ENCODE data around the gene SH3PXD2A.
A peak's percentile ranks its signal among the peaks of the same experiment; 100 is the strongest.

SH3PXD2A gene

GRCh38 chr10:103550229-103550628, 305.1 kb downstream of the SH3PXD2A start:
- Histone ChIP-seq H3K36me3 (no peaks in the 10 kb centered on the region), H3K27ac (no peak overlapping the region), H3K27me3 (no peaks in the 10 kb centered on the region), H3K4me3 (no peak overlapping the region), H3K4me1 (peaks cover 0 to 6% (median 2%) of the 10 kb centered on the region in 4 donors), H3K9me3 (no peaks in the 10 kb centered on the region)
- TF ChIP-seq, protein P1, sequence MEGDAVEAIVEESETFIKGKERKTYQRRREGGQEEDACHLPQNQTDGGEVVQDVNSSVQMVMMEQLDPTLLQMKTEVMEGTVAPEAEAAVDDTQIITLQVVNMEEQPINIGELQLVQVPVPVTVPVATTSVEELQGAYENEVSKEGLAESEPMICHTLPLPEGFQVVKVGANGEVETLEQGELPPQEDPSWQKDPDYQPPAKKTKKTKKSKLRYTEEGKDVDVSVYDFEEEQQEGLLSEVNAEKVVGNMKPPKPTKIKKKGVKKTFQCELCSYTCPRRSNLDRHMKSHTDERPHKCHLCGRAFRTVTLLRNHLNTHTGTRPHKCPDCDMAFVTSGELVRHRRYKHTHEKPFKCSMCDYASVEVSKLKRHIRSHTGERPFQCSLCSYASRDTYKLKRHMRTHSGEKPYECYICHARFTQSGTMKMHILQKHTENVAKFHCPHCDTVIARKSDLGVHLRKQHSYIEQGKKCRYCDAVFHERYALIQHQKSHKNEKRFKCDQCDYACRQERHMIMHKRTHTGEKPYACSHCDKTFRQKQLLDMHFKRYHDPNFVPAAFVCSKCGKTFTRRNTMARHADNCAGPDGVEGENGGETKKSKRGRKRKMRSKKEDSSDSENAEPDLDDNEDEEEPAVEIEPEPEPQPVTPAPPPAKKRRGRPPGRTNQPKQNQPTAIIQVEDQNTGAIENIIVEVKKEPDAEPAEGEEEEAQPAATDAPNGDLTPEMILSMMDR (IDR thresholded peaks at IDR 0.05) = no peak
- no peak for DNase-seq
- intact Hi-C loops (cut with DNase I; ENCODE audit: low total_unique reads) = no loop called here

- DNase-seq = no peak
- no peak overlapping the region for H3K4me3 ChIP-seq
- no peaks in the 10 kb centered on the region for H3K4me1 ChIP-seq
- H3K27ac ChIP-seq = no peak overlapping the region
- H3K36me3 ChIP-seq = no peaks in the 10 kb centered on the region
- no peaks in the 10 kb centered on the region for H3K27me3 ChIP-seq
- no peaks in the 10 kb centered on the region for H3K9me3 ChIP-seq
- intact Hi-C loops (cut with DNase I; ENCODE audit: low total_unique reads) = no loop called here
- TF ChIP-seq, protein P1 (IDR thresholded peaks at IDR 0.05) = no peak
Observed at GRCh38 chr10:103549349-103549685, 306.1 kb downstream of the SH3PXD2A start.

GRCh38 chr10:103548581-103549348, 306.6 kb downstream of the SH3PXD2A start:
- no peaks in the 10 kb centered on the region for H3K27me3 ChIP-seq
- peaks cover 0 to under 1% (median 0%) of the 10 kb centered on the region in 4 donors for H3K4me1 ChIP-seq
- no peak overlapping the region for H3K4me3 ChIP-seq
- no peak overlapping the region for H3K27ac ChIP-seq
- H3K9me3 ChIP-seq = no peaks in the 10 kb centered on the region
- intact Hi-C loops (cut with DNase I; ENCODE audit: low total_unique reads) = no loop called here
- TF ChIP-seq, protein P1 (IDR thresholded peaks at IDR 0.05) = no peak
- H3K36me3 ChIP-seq = no peaks in the 10 kb centered on the region
- DNase-seq = peak in 1 of 2 donors; percentile 54

DNA sequence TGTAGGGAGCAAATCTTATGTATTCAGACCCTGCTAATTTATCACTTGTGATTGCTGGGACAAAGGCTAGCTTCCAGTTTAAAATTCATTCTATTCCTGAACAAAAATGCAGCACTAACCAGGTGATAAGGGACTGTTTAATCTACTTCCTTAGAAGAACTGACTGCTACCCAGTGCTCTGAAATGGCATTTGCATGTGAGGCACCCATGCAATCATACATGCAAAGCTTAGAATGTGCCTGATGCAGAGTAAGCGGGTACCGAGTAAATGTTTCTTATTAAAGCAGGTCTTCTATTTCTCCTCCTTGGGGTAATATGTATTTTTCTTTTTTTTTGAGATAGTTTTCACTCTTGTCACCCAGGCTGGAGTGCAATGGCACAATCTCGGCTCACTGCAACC, 307.4 kb downstream of the SH3PXD2A start:
- intact Hi-C loops (cut with DNase I; ENCODE audit: low total_unique reads) = no loop called here
- TF ChIP-seq, protein P1 (IDR thresholded peaks at IDR 0.05) = no peak
- Histone ChIP-seq H3K27ac (no peak overlapping the region), H3K4me3 (no peak overlapping the region), H3K27me3 (no peaks in the 10 kb centered on the region), H3K9me3 (no peaks in the 10 kb centered on the region), H3K4me1 (peaks cover 0 to 8% (median 4%) of the 10 kb centered on the region in 4 donors), H3K36me3 (no peaks in the 10 kb centered on the region)
- DNase-seq = no peak

DNA sequence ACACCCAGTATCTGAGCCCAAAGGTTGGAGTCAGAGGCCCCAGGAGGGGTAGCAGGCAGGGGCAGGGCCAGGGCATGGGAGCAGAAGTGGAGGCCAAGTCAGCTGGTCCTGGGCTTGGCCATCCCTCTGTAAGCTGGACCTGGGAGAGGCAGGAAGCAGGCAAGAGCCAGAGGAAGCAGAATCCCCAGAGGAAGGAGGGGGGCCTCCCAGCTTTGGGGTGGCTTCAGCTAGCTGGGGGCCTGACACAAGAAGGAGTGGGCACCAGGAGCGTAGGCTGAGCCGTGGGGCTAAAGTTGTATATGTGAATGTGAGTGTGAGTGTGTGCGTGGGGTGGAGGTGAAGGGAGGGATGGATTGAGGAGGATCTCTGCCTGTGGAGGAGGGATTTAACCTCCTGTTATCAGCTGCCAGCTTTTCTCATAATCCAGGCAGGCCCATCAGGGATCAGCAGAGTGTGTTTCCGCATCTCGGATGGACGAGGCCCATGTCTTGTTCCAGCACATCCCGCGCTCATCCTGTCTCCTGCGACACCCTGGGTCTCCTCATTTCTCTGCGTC, 307.9 kb downstream of the SH3PXD2A start:
- intact Hi-C loops (cut with DNase I; ENCODE audit: low total_unique reads) = no loop called here
- peak in 1 of 2 donors; percentile 52 for DNase-seq
- H3K9me3 ChIP-seq = no peaks in the 10 kb centered on the region
- H3K27me3 ChIP-seq = no peaks in the 10 kb centered on the region
- TF ChIP-seq, protein P1 (IDR thresholded peaks at IDR 0.05) = no peak
- H3K4me1 ChIP-seq = peaks cover 0 to 13% (median 9%) of the 10 kb centered on the region in 4 donors
- no peaks in the 10 kb centered on the region for H3K36me3 ChIP-seq
- H3K4me3 ChIP-seq = no peak overlapping the region
- H3K27ac ChIP-seq = no peak overlapping the region

Data from tibial artery (tissue), 4 donors.